GM12878 (cell line): ENCODE data around the gene UIMC1. TPM values are rescaled to one million over a fixed set of nuclear protein-coding genes. Genes with fewer than 3 reads are reported as not detected.

Experiments used
- ATAC-seq: fragments of 200-7000 bp; cut with Tn5 transposase; 3 replicates; pipeline ENCODE4 v1.9.1; 2020; ENCODE audit warnings: mild to moderate bottlenecking, moderate library complexity
- BruUV-seq: library from RNA; stranded (reverse); fragments of 400-500 nt; replicated peaks from 2 replicates; lab custom pipeline; 2021; lab: Mats Ljungman, UMichigan
- CTCF ChIA-PET: fragments of 300-600 bp; sonication (Branson Sonifier 250); formaldehyde crosslinking; extraction: SDS; loops from one replicate; lab custom pipeline; 2021; ENCODE audit warnings: inconsistent platforms; lab: Yijun Ruan, JAX
- POLR2A ChIA-PET: fragments of 350-600 bp; formaldehyde crosslinking; extraction: SDS; loops from one replicate; lab custom pipeline; 2021; ENCODE audit warnings: inconsistent platforms; lab: Charles Lee
- RAD21 ChIA-PET: fragments of 300-600 bp; sonication (Branson Sonifier 250); formaldehyde crosslinking; loops from one replicate; lab custom pipeline; 2023; ENCODE audit warnings: antibody characterized with exemption; ENCODE audit not compliant: unreplicated experiment; lab: Charles Lee
- SMC1A ChIA-PET: fragments of 300-600 bp; sonication (Branson Sonifier 250); formaldehyde crosslinking; loops from one replicate; lab custom pipeline; 2023; ENCODE audit not compliant: unreplicated experiment, uncharacterized antibody; lab: Charles Lee
- DNase-seq: peaks from one replicate; pipeline ENCODE4 v3.0.0-alpha.2; 2011; ENCODE audit warnings: low read depth, low spot score
- FAIRE-seq: peaks from 3 replicates; lab custom pipeline; 2011; peaks lifted over from hg19 to GRCh38; lab: Jason Lieb, UNC
- H2AFZ ChIP-seq: 2 replicates; pipeline ENCODE4 v1.6.0; 2011; ENCODE audit warnings: low read depth, low read length, control low read depth; ENCODE audit not compliant: control insufficient read depth
- H3K27ac ChIP-seq: 2 replicates; pipeline ENCODE4 v1.5.1; 2011; ENCODE audit warnings: control low read depth; ENCODE audit not compliant: control insufficient read depth, insufficient read depth
- H3K27me3 ChIP-seq, 2 experiments: replicated peaks in 1 of 2; 2 replicates each; pipeline versions ENCODE4 v1.6.0 to v1.6.1; 2011; ENCODE audit warnings: low read length in 1 of 2; ENCODE audit not compliant: control insufficient read depth in 2 of 2, insufficient read depth in 2 of 2
- H3K36me3 ChIP-seq, 2 experiments: 2 replicates each; pipeline ENCODE4 v1.5.1; 2011; ENCODE audit warnings: low read length in 1 of 2; ENCODE audit not compliant: control insufficient read depth in 2 of 2, insufficient read depth in 2 of 2
- H3K4me1 ChIP-seq: 2 replicates; pipeline ENCODE4 v1.6.1; 2011; ENCODE audit warnings: mild to moderate bottlenecking, low read length, moderate library complexity, mixed read lengths; ENCODE audit not compliant: control insufficient read depth, insufficient read depth
- H3K4me2 ChIP-seq: 2 replicates; pipeline ENCODE4 v1.6.0; 2011; ENCODE audit warnings: control low read depth; ENCODE audit not compliant: control insufficient read depth, insufficient read depth
- H3K4me3 ChIP-seq: fragments of 200-600 bp; sonication (generic); 2 replicates; pipeline ENCODE4 v1.5.1; 2016
- H3K79me2 ChIP-seq: 2 replicates; pipeline ENCODE4 v1.6.0; 2011; ENCODE audit warnings: low read length; ENCODE audit not compliant: control insufficient read depth, insufficient read depth
- H3K9ac ChIP-seq: 2 replicates; pipeline ENCODE4 v1.8.0; 2011; ENCODE audit warnings: low read length, control low read depth, mixed read lengths; ENCODE audit not compliant: control insufficient read depth, insufficient read depth
- H3K9me3 ChIP-seq: replicated peaks from 3 replicates; pipeline ENCODE4 v1.5.1; 2011; ENCODE audit warnings: mild to moderate bottlenecking, low read length; ENCODE audit not compliant: control insufficient read depth, insufficient read depth
- H4K20me1 ChIP-seq: 2 replicates; pipeline ENCODE4 v1.6.0; 2011; ENCODE audit not compliant: control insufficient read depth, insufficient read depth
- CHD1 ChIP-seq: IDR thresholded peaks from 2 replicates; pipeline ENCODE4 v1.6.1; 2012; ENCODE audit warnings: low read depth, low read length, improper control_type of control experiment
- CREM ChIP-seq: IDR thresholded peaks from 2 replicates; pipeline ENCODE4 v1.6.1; 2014; ENCODE audit warnings: antibody characterized with exemption, low read depth
- DPF2 ChIP-seq: fragments of 450-650 bp; IDR thresholded peaks from 2 replicates; pipeline ENCODE4 v1.6.1; 2017; ENCODE audit warnings: mild to moderate bottlenecking
- EED ChIP-seq: sonication (generic); IDR thresholded peaks from 2 replicates; pipeline ENCODE4 v1.6.1; 2016; ENCODE audit warnings: antibody characterized with exemption, low read depth
- GABPA ChIP-seq: IDR thresholded peaks from 2 replicates; pipeline ENCODE4 v1.6.1; 2014; ENCODE audit warnings: antibody characterized with exemption, low read depth, mild to moderate bottlenecking, inconsistent platforms
- IRF4 ChIP-seq: IDR thresholded peaks from 2 replicates; pipeline ENCODE4 v1.6.1; 2011; ENCODE audit warnings: low read depth, low read length
- PBX3 ChIP-seq: IDR thresholded peaks from 2 replicates; pipeline ENCODE4 v1.6.1; 2011; ENCODE audit warnings: mild to moderate bottlenecking, low read depth, low read length, moderate library complexity; ENCODE audit not compliant: insufficient replicate concordance
- POLR2A ChIP-seq: IDR thresholded peaks from 2 replicates; pipeline ENCODE4 v1.6.1; 2011; ENCODE audit warnings: low read depth, mild to moderate bottlenecking, low read length
- POLR2AphosphoS5 ChIP-seq: IDR thresholded peaks from 2 replicates; pipeline ENCODE4 v1.6.1; 2011; ENCODE audit warnings: mild to moderate bottlenecking, low read length, inconsistent platforms
- POU2F2 ChIP-seq: IDR thresholded peaks from 3 replicates; pipeline ENCODE4 v1.6.1; 2011; ENCODE audit warnings: low read depth, mild to moderate bottlenecking, low read length, borderline replicate concordance
- RCOR1 ChIP-seq: conservative IDR thresholded peaks from 2 replicates; pipeline ENCODE4 v1.6.1; 2012; ENCODE audit warnings: low read depth, low read length, improper control_type of control experiment
- RELA ChIP-seq: fragments of 450-650 bp; IDR thresholded peaks from 2 replicates; pipeline ENCODE4 v1.8.0; 2014; ENCODE audit warnings: borderline replicate concordance; ENCODE audit not compliant: partially characterized antibody
- RELB ChIP-seq: fragments of 450-650 bp; IDR thresholded peaks from 2 replicates; pipeline ENCODE4 v1.6.1; 2017; ENCODE audit warnings: low read depth, mild to moderate bottlenecking, moderate library complexity
- SP1 ChIP-seq: IDR thresholded peaks from one replicate; pipeline ENCODE4 v1.6.1; 2011; ENCODE audit warnings: low read depth, low read length
- SUZ12 ChIP-seq: fragments of 200-600 bp; sonication (generic); IDR thresholded peaks from one replicate; pipeline ENCODE4 v1.6.1; 2018; ENCODE audit warnings: antibody characterized with exemption, mild to moderate bottlenecking; ENCODE audit not compliant: unreplicated experiment
- ZNF217 ChIP-seq: fragments of 450-650 bp; IDR thresholded peaks from 2 replicates; pipeline ENCODE4 v1.6.1; 2017; ENCODE audit warnings: antibody characterized with exemption, mild to moderate bottlenecking
- ZNF24 ChIP-seq: fragments of 450-650 bp; IDR thresholded peaks from 2 replicates; pipeline ENCODE4 v1.6.1; 2017; ENCODE audit warnings: antibody characterized with exemption, mild to moderate bottlenecking
- ZNF384 ChIP-seq: IDR thresholded peaks from 2 replicates; pipeline ENCODE4 v1.6.1; 2012; ENCODE audit warnings: low read depth, mild to moderate bottlenecking, low read length, improper control_type of control experiment, borderline replicate concordance
- ZSCAN29 ChIP-seq: fragments of 450-650 bp; IDR thresholded peaks from 2 replicates; pipeline ENCODE4 v1.6.1; 2017; ENCODE audit warnings: mild to moderate bottlenecking, moderate library complexity
- ZZZ3 ChIP-seq: IDR thresholded peaks from 2 replicates; pipeline ENCODE4 v1.6.1; 2011; ENCODE audit warnings: low read depth; ENCODE audit not compliant: control insufficient read depth, insufficient read length
- WGBS: methylation state at CpG from one replicate; pipeline ENCODE4 v1.1.6; 2016; ENCODE audit warnings: low lambda C conversion rate; ENCODE audit not compliant: insufficient replicate concordance, insufficient coverage; ENCODE audit errors: missing lambda C conversion rate; 5-methylcytosine and 5-hydroxymethylcytosine counted together
- in situ Hi-C: fragments of 300-500 bp; cut with MboI; formaldehyde crosslinking; loops from 9 replicates; pipeline ENCODE4 v1.14.3; 2018; ENCODE audit warnings: mixed read lengths
- intact Hi-C: fragments of 100-400 bp; cut with micrococcal nuclease; formaldehyde crosslinking; loops from one replicate; pipeline ENCODE4 v1.14.2; 2022; ENCODE audit not compliant: unreplicated experiment
- polyA plus RNA-seq, 11 experiments: library from polyadenylated mRNA; depleted of rRNA in 4 of 11; unstranded in 6 of 11; stranded (reverse) in 5 of 11; fragments of >200 nt; fragmentation: Nextera tagmentation in 4 of 11; fragmentation: Illumina TruSeq in 1 of 11; extraction: Ambion mirVana in 4 of 11; extraction: Trizol in 1 of 11; gene quantifications; 1 replicate in 1 of 11; 2 replicates in 10 of 11; pipeline versions ENCODE4 v1.2.1 to v1.2.3, GENCODE V29; 2011 to 2016; ENCODE audit warnings: inconsistent platforms in 2 of 11, missing spikeins in 2 of 11, low read depth in 1 of 11
- total RNA-seq, 4 experiments: library from RNA; depleted of rRNA in 3 of 4; stranded (reverse); fragments of >200 nt in 3 of 4; fragmentation: Illumina TruSeq in 1 of 4; extraction: Trizol in 1 of 4; gene quantifications; 2 replicates each; pipeline versions ENCODE4 v1.2.1 to v1.2.3, GENCODE V29; 2013 to 2021
- TF ChIP-seq, protein P1 (sequence below): IDR thresholded peaks from 2 replicates; pipeline ENCODE4 v1.6.1; 2012; ENCODE audit warnings: mild to moderate bottlenecking, low read depth, low read length

The UIMC1 gene
- total and polyA plus RNA-seq, 10 of the 15 experiments (the other 5 are each of a cell fraction or from before 2014, with no cell fraction given) = 16.2 to 51.4 (median 32.7) TPM

- TF ChIP-seq, protein P1, sequence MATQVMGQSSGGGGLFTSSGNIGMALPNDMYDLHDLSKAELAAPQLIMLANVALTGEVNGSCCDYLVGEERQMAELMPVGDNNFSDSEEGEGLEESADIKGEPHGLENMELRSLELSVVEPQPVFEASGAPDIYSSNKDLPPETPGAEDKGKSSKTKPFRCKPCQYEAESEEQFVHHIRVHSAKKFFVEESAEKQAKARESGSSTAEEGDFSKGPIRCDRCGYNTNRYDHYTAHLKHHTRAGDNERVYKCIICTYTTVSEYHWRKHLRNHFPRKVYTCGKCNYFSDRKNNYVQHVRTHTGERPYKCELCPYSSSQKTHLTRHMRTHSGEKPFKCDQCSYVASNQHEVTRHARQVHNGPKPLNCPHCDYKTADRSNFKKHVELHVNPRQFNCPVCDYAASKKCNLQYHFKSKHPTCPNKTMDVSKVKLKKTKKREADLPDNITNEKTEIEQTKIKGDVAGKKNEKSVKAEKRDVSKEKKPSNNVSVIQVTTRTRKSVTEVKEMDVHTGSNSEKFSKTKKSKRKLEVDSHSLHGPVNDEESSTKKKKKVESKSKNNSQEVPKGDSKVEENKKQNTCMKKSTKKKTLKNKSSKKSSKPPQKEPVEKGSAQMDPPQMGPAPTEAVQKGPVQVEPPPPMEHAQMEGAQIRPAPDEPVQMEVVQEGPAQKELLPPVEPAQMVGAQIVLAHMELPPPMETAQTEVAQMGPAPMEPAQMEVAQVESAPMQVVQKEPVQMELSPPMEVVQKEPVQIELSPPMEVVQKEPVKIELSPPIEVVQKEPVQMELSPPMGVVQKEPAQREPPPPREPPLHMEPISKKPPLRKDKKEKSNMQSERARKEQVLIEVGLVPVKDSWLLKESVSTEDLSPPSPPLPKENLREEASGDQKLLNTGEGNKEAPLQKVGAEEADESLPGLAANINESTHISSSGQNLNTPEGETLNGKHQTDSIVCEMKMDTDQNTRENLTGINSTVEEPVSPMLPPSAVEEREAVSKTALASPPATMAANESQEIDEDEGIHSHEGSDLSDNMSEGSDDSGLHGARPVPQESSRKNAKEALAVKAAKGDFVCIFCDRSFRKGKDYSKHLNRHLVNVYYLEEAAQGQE = no peak
- TF ChIP-seq RCOR1 (no peak), CHD1 (no peak)
Observed at GRCh38 chr5:176859916-176860315, 146.7 kb downstream of the UIMC1 start (continued).

GRCh38 chr5:176857894-176858273 is 148.7 kb downstream of the UIMC1 start:
- BruUV-seq = no TSS peak
- Histone ChIP-seq H3K4me2 (no peak overlapping the region), H4K20me1 (no peaks in the 10 kb centered on the region), H3K36me3 (no peaks in the 10 kb centered on the region), H3K4me3 (no peak overlapping the region), H3K79me2 (no peaks in the 10 kb centered on the region), H3K4me1 (no peaks in the 10 kb centered on the region), H3K27me3 (peaks cover 0 to 3% of the 10 kb centered on the region in 2 experiments), H2AFZ (no peak overlapping the region), H3K9ac (no peak overlapping the region), H3K27ac (no peak overlapping the region), H3K9me3 (no peaks in the 10 kb centered on the region)
- ChIA-PET CTCF (no interaction called here), RAD21 (interaction anchor here (0.9 kb wide), 1 partner anchor 197 kb away, joined by 3 read pairs; no protein-coding TSS in a partner anchor), POLR2A (no interaction called here), SMC1A (no interaction called here)
- TF ChIP-seq RELB = no peak
- no peak for TF ChIP-seq ZNF217
- no peak for TF ChIP-seq ZZZ3
- no peak for TF ChIP-seq SUZ12
- TF ChIP-seq PBX3 = no peak
- TF ChIP-seq RELA = no peak
- no peak for TF ChIP-seq IRF4
- TF ChIP-seq POLR2AphosphoS5 = no peak
- no peak for TF ChIP-seq GABPA
- TF ChIP-seq ZNF384 = no peak
- no peak for TF ChIP-seq ZNF24
- no peak for TF ChIP-seq SP1
- TF ChIP-seq DPF2 = no peak
- TF ChIP-seq CREM = no peak
- no peak for TF ChIP-seq EED
- no peak for TF ChIP-seq ZSCAN29
- TF ChIP-seq POU2F2 = no peak
- TF ChIP-seq POLR2A = no peak
- DNase-seq = no peak
- 23% methylated on average over 11 of the region's 11 CpGs for WGBS
- no peak for ATAC-seq
- no peak for FAIRE-seq
- intact Hi-C loops = no loop called here
- in situ Hi-C loops = no loop called here
